DND-41 (cell line): ENCODE results near the gene NEUROG1.

Experiments used
- ATAC-seq: fragments of 200-7000 bp; cut with Tn5 transposase; 3 replicates; pipeline ENCODE4 v1.9.1; 2021; ENCODE audit warnings: low read depth; ENCODE audit not compliant: insufficient read depth
- DNase-seq: peaks from one replicate; pipeline ENCODE4 v3.0.0-alpha.2; 2020
- H2AFZ ChIP-seq: 2 replicates; pipeline ENCODE4 v1.6.0; 2012; ENCODE audit warnings: low read depth, low read length
- H3K27ac ChIP-seq: 2 replicates; pipeline ENCODE4 v1.5.1; 2012; ENCODE audit warnings: low read length, inconsistent platforms
- H3K27me3 ChIP-seq: fragments of 200-600 bp; sonication (generic); 2 replicates; pipeline ENCODE4 v1.6.0; 2012; ENCODE audit warnings: low read length, mild to moderate bottlenecking, inconsistent platforms; ENCODE audit not compliant: insufficient read depth, poor library complexity
- H3K36me3 ChIP-seq: 2 replicates; pipeline ENCODE4 v1.5.1; 2012; ENCODE audit warnings: low read length, inconsistent platforms; ENCODE audit not compliant: insufficient read depth
- H3K4me1 ChIP-seq: 2 replicates; pipeline ENCODE4 v1.5.1; 2012; ENCODE audit warnings: mild to moderate bottlenecking, low read length; ENCODE audit not compliant: insufficient read depth
- H3K4me2 ChIP-seq: 2 replicates; pipeline ENCODE4 v1.6.0; 2012; ENCODE audit warnings: mild to moderate bottlenecking, moderate library complexity, low read length, inconsistent platforms; ENCODE audit not compliant: insufficient read depth
- H3K4me3 ChIP-seq, 2 experiments: fragments of 200-600 bp in 1 of 2; shearing (Covaris generic) in 1 of 2; 2 replicates each; pipeline ENCODE4 v1.5.1; 2012 to 2016; ENCODE audit warnings: inconsistent platforms in 2 of 2, low read length in 2 of 2, mild to moderate bottlenecking in 2 of 2, low read depth in 1 of 2, moderate library complexity in 1 of 2
- H3K79me2 ChIP-seq: 2 replicates; pipeline ENCODE4 v1.6.0; 2012; ENCODE audit warnings: low read length, inconsistent platforms; ENCODE audit not compliant: insufficient read depth
- H3K9ac ChIP-seq: 2 replicates; pipeline ENCODE4 v1.6.0; 2012; ENCODE audit warnings: low read depth, mild to moderate bottlenecking, inconsistent platforms, low read length, moderate library complexity
- H3K9me3 ChIP-seq: 2 replicates; pipeline ENCODE4 v1.5.1; 2012; ENCODE audit warnings: low read length, moderate library complexity, mild to moderate bottlenecking, inconsistent platforms; ENCODE audit not compliant: insufficient read depth, severe bottlenecking
- H4K20me1 ChIP-seq: 2 replicates; pipeline ENCODE4 v1.6.0; 2012; ENCODE audit warnings: low read length; ENCODE audit not compliant: insufficient read depth
- CTCF ChIP-seq: IDR thresholded peaks from 2 replicates; pipeline ENCODE4 v1.5.1; 2012; ENCODE audit warnings: borderline replicate concordance, low read length, moderate library complexity, mild to moderate bottlenecking; ENCODE audit not compliant: poor library complexity, severe bottlenecking; ENCODE audit errors: extremely low read depth
- EZH2 ChIP-seq: IDR thresholded peaks from 3 replicates; pipeline ENCODE4 v1.6.1; 2012; ENCODE audit warnings: borderline replicate concordance, low read depth, mild to moderate bottlenecking, moderate library complexity, low read length, inconsistent platforms; ENCODE audit not compliant: severe bottlenecking

NEUROG1 gene

GRCh38 chr5:135535420-135535819, 344 bp downstream of the NEUROG1 start:
- H3K9ac ChIP-seq: no peak overlapping the region
- H2AFZ ChIP-seq: no peak overlapping the region
- H4K20me1 ChIP-seq: no peaks in the 10 kb centered on the region
- no peak for DNase-seq
- no peaks in the 10 kb centered on the region for H3K36me3 ChIP-seq
- H3K4me1 ChIP-seq: no peaks in the 10 kb centered on the region
- no peak overlapping the region for H3K4me2 ChIP-seq
- no peak overlapping the region for H3K4me3 ChIP-seq
- no peaks in the 10 kb centered on the region for H3K79me2 ChIP-seq
- no peak overlapping the region for H3K27ac ChIP-seq
- no peak for ATAC-seq
- H3K27me3 ChIP-seq: peaks cover 24% of the 10 kb centered on the region
- no peaks in the 10 kb centered on the region for H3K9me3 ChIP-seq
- TF ChIP-seq EZH2: no peak
- TF ChIP-seq CTCF: no peak

GRCh38 chr5:135534609-135535419, 950 bp downstream of the NEUROG1 start:
- Histone ChIP-seq H3K4me2 (no peak overlapping the region), H3K4me3 (no peak overlapping the region)

DNA sequence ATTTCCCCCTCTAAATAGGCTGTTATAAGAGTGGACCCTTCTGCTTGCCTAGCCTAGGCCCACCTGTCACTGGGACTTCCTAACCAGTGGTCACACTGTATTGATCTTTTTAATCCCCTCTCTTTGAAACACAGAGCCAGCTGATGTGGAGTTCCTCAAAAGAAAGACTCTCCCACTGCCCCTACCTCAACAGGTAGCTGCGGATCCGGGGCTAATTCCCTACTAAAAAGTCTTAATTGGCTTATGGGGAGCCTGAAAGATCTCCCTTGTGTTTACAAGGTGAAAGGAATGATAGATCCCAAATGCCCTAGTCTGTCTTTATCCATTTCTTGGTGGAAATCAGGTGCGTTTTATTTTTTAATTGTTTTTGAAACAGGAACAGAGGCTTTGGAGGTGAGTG, 2.0 kb downstream of the NEUROG1 start:
- Histone ChIP-seq H3K4me3 (no peak overlapping the region), H3K36me3 (no peaks in the 10 kb centered on the region)

More at GRCh38 chr5:135534609-135535419, 950 bp downstream of the NEUROG1 start:
- Histone ChIP-seq H3K9me3 (no peaks in the 10 kb centered on the region), H3K79me2 (no peaks in the 10 kb centered on the region), H4K20me1 (no peaks in the 10 kb centered on the region), H3K9ac (no peak overlapping the region), H3K4me1 (no peaks in the 10 kb centered on the region), H3K36me3 (no peaks in the 10 kb centered on the region), H2AFZ (no peak overlapping the region), H3K27ac (no peak overlapping the region), H3K27me3 (peaks cover 19% of the 10 kb centered on the region)
- no peak for TF ChIP-seq EZH2
- TF ChIP-seq CTCF: no peak
- no peak for ATAC-seq
- no peak for DNase-seq

More for the DNA sequence above, 2.0 kb downstream of the NEUROG1 start:
- Histone ChIP-seq H3K27me3 (peaks cover 11% of the 10 kb centered on the region), H3K9ac (no peak overlapping the region), H3K79me2 (no peaks in the 10 kb centered on the region), H2AFZ (no peak overlapping the region), H3K4me2 (no peak overlapping the region), H4K20me1 (no peaks in the 10 kb centered on the region), H3K4me1 (no peaks in the 10 kb centered on the region), H3K9me3 (no peaks in the 10 kb centered on the region), H3K27ac (no peak overlapping the region)
- ATAC-seq (no peak), DNase-seq (no peak)
- TF ChIP-seq EZH2: no peak
- no peak for TF ChIP-seq CTCF
